HG02943 (cell line): ENCODE measurements around the gene HDHD5.

Source experiments
- ATAC-seq: cut with Tn5 transposase; IDR thresholded peaks from one replicate; pipeline ENCODE4 v1.9.1; 2021; ENCODE audit warnings: mild to moderate bottlenecking, low read depth, moderate library complexity; ENCODE audit not compliant: unreplicated experiment

Gene HDHD5

DNA sequence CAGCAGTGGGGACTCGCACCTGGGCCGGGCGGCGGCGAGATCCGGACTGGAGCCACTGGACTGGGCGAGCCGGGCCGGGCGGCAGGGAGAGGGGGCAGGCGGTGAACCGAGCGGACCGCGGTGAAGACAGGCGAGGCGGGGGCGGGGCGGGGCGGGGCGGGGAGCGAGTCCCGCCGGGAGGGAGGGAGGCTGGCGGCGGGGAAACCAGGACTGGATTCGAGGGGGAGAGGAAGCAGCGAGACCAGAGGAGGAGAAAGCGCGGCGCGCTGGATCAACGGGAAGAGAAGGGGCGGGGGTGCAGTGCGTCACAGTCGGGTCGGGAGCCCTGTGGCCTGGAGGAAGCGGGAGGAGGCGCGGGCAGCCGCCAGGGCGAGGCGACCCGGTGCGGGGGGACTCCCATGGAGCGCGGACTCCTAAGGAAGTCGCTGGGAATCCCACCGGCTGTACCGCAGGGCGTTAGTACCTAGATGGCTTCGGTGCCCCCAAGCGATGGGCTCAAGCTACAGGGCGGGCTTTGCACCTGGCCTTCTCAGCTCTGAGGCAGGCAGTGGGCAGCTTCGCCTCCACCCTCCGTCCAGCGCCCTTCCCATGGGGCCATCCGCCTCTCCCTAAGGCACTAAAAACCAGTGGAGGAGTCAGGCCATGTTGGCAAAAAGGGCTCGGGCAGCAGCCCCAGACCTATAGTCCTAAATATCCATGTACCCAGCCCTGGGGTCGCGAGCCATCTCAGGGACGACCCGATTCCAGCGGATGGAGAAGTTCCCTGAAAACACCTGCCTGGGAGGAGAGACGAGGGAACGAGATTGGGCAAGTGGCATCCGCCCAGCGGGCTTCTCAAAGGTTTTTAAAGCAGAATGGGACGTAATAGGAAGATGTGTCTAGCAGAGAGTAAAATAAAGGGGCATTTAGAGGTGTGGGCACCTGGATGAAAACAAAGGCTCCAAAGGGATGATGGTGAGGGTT, 37.6 kb downstream of the HDHD5 start, which contains the start of gene TMEM121B:
Gene TMEM121B, minus strand, starts transcription at position 128 of the 963 bp plus-strand sequence. CDS start 233 bp downstream, outside the sequence.
- ATAC-seq: no peak

- no peak for ATAC-seq
Measured at GRCh38 chr22:17120711-17121232, 38.3 kb downstream of the HDHD5 start.

DNA sequence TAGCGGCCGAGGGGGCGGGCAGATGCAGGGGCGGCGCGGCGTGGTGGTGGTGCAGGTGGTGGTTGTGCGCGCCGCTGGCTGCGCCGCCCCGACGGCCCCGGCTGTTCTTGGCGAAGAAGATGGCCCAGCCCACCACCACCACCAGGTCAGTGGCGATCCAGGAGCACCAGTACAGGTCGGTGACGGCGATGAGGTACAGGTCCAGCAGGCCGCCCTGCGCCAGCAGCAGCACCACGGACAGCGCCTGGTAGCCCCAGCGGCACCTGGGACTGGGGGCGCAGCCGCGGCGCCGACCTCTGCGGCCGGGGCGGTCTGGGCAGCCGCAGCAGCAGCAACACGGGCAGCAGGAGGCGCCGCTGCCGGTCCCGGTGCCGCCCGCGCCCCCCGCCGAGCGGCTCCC, 38.8 kb downstream of the HDHD5 start:
- no peak for ATAC-seq

- ATAC-seq: no peak
Measured at GRCh38 chr22:17119481-17120202, 39.4 kb downstream of the HDHD5 start.

DNA sequence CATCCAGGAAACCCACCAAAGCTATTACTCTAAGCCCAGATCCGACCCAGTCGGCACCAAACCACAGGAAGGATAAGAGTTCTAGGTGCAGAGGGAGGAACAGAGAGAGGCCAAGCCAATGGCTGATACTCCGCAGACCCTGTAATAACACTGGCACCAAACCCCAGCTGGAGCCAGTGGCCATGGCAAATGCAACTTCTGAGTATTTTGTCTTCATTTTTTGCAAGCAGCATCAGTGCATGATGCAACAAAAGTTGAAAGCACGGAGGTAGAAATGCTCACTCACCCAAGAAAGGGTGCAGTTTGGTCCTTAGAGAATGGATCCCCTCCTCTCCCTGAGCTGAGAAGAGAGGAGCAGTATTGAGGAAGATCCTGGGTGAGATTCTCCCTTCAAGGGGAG, 40.7 kb downstream of the HDHD5 start:
- no peak for ATAC-seq

- no peak for ATAC-seq
Measured at GRCh38 chr22:17117890-17118289, 41.2 kb downstream of the HDHD5 start.

DNA sequence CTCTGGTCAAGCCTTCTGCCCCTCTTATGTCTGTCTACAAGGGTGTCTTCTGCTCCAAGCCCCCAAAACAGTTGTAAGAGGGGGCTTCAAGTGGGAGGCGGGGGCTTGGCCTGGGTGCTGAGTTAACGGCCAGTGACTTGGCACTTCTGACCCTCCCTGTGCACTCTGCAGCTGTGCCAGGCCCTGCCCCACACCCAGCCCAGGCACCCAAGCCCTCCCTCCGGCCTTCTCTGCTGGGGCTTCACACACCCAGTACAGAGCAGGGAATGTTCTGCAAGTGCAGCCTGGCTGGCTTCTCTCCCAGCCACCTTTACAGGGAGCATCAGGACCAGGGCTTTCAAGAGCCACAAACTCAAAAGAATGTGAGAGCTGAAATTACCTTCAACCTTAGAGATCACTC, 41.7 kb downstream of the HDHD5 start:
- ATAC-seq: no peak

GRCh38 chr22:17116572-17117330, 42.3 kb downstream of the HDHD5 start:
- no peak for ATAC-seq

- no peak for ATAC-seq
Measured at GRCh38 chr22:17115945-17116565, 43.0 kb downstream of the HDHD5 start.

DNA sequence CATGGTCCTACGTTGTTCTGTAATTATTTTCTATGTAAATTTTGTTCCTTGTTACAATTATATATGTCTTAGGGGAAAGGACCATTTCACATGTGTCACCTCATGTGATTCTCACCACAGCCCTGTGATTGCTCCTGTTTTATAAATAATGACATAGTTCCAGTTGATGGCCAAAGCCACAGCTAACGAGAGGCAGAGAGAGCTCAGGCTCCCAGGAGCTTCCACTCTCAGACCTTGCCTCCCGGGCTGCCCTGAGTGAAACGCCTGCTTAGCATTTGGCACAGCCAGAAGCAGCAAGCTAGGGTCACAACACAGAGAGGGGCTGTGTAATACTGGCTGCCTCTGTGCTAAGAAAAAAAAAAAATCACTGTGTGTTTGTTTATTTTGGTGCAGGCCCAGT, 43.8 kb downstream of the HDHD5 start:
- no peak for ATAC-seq

DNA sequence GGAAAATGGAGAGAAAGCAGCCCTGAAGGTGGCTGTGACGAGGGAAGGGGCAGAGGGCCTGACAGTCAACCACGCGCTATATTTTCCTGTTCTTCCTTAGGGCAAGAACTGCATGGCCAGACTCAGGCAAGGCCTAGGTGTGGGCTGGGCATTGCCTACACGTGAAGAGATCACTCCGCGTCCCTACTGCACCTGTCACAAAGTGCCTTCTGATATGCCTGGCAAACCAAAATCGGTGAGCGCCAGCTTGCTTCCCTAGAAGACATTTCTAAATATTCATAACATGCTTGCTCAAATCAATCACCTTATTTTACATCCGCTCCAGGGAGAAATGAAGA, 44.2 kb downstream of the HDHD5 start:
- no peak for ATAC-seq

DNA sequence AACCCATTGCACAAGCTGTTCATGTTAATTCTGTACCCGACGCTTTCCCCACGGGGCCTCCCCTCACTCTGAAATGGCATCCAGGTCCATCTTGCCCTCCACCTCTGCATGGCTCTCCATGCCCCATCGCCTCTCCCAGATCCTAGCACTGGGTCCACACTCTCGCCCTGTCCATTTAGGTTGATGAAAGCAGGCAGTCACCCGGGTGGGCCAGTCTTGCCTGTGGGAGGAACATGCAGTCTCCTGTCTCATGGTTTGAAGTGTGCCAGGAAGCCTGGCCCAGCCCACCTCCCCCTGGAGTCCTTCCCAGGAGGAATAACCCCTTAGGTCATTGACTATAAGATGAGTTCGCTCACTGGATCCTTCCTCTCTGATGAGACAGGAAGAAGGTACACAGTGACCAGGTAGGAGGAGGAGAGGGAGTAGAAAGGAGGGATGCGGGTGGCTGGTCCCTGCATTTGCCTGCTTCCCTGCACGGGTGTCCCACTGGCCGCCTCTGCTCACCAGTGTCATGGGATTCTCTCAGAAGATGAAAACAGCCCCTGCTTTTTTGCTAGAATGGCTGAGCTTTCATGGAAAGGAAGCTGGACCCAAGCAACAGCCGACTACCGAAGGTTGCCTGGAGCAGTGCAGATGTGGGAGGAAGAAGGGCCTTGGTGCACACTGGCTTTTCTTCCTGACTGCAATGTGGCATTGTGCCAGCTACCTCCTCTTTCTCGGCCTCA, 44.7 kb downstream of the HDHD5 start:
- no peak for ATAC-seq

DNA sequence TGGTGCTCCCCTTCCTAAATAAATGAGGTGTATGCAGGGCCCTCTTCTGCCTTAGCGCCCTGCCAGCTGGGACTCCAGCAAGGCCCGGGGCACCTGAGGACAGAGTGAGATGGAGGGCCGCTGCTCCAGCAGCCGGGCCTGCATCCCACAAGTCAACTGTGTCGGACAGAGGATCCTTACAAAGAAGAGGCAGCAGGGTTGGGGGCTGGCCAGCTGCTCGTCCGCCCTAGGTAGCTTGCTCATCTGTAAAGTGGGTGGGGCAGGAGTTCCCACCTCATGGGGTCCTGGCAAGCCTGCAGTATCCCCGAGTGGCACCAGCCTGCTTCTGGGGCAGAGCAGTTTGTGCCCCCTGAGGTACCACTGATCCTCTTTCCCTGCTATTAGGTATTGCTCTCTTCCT, 45.5 kb downstream of the HDHD5 start:
- ATAC-seq: no peak

- no peak for ATAC-seq
Measured at GRCh38 chr22:17112491-17113042, 46.5 kb downstream of the HDHD5 start.

GRCh38 chr22:17110791-17111550, 48.1 kb downstream of the HDHD5 start:
- ATAC-seq: no peak

DNA sequence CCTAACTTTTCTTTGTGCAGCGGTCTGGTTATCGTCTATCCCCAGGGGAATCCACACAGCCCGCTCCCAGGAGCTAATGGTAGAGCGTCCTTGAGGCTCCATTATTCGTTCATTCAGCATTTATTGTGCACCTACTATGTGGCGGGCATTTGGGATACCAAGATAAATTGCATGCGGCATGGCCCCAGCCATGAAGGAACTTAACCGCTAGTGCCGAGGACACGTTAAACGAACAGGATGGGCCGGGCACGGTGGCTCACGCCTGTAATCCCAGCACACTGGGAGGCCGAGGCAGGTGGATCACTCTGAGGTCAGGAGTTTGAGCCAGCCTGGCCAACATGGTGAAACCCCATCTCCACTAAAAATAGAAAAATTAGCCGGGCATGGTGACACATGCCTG, 49.1 kb downstream of the HDHD5 start:
- ATAC-seq: no peak

- no peak for ATAC-seq
Measured at GRCh38 chr22:17109113-17109865, 49.8 kb downstream of the HDHD5 start.
